Embryonic facial prominence (tissue), 1 donor: ENCODE data around the gene NCBP3.

Source experiments
- DNase-seq: peaks from one replicate; pipeline ENCODE4 v3.0.0-alpha.2; 2016; ENCODE audit errors: extremely low spot score

Gene NCBP3, protein sequence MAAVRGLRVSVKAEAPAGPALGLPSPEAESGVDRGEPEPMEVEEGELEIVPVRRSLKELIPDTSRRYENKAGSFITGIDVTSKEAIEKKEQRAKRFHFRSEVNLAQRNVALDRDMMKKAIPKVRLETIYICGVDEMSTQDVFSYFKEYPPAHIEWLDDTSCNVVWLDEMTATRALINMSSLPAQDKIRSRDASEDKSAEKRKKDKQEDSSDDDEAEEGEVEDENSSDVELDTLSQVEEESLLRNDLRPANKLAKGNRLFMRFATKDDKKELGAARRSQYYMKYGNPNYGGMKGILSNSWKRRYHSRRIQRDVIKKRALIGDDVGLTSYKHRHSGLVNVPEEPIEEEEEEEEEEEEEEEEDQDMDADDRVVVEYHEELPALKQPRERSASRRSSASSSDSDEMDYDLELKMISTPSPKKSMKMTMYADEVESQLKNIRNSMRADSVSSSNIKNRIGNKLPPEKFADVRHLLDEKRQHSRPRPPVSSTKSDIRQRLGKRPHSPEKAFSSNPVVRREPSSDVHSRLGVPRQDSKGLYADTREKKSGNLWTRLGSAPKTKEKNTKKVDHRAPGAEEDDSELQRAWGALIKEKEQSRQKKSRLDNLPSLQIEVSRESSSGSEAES

DNA sequence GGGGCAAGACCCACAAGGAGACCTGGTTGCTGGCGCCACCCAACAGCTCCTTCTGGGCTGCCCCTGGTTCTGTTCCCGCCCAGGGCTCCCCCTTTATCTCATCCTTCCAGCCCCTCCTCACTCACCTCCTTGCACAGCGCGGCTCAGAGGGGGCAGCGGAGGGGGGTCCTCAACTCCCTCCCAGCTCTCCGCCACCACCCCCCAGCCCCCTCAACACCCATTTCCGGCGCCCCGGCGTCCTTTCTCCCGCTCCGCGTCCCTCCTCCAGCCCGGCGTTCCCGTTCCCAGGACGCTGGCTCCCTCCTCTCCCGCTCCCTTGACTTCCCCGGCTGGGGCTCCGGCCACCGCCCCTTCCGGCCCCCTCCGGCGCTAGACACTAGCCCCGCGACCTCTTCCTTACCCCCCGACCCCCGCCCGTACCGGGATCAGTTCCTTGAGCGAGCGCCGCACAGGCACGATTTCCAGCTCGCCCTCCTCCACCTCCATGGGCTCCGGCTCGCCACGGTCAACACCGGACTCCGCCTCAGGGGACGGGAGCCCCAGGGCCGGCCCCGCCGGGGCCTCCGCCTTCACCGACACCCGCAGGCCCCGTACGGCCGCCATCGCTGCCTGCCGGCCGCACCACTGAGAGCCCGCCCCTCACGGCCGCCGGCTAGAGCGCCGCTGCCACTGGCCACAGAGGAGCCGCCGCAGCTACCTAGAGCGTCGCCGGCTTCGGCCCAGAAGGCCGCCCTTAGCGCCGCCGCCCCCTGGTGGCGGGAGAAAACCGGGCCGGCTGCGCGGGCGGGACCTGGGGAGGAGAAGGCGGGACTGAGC lies at the start of gene NCBP3:
Gene NCBP3 (minus strand): TSS at position 626 of the 816 bp plus-strand sequence. CDS start 23 bp downstream, at position 603.
- DNase-seq, result peak; percentile 84

DNA sequence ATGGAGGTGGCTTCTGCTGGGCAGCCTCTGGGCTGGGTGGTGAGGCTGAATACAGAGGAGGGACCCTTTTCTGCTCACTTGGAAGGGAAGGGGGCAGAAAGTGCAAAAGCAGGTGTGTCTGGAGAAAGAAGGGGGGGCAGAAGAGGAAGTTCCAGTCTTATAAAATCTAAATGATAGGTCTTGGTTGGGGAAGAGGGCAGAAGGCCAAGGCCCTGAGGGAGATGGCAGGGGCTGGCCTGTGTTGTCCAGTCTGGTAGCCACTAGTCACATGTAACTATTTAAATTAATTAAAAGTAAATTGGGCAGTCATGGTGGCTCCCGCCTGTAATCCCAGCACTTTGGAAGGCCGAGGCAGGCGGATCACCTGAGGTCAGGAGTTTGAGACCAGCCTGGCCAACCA lies 49.3 kb upstream of the NCBP3 start:
- DNase-seq, result no peak

DNA sequence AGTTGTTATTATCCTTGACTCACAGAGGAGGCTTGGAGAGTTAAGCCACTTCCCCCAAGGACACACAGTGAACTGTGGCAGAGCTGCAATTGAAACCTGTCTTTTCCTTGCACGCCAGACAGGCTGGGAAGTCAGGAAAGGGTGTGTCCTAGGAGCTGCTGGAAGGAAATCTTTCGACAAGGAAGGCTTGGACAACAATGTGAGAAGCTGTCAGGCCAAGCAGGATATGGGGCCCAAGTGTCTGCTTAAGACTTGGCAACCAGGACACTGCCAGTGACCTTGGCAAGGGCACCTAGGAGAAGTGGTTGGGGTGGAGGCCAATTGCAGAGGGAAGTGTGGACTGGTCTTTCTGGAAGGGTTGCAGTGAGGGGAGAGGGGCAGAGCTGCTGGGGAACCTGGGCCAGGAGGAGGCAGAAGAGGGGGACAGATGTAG lies 48.9 kb upstream of the NCBP3 start:
- DNase-seq, result no peak

DNA sequence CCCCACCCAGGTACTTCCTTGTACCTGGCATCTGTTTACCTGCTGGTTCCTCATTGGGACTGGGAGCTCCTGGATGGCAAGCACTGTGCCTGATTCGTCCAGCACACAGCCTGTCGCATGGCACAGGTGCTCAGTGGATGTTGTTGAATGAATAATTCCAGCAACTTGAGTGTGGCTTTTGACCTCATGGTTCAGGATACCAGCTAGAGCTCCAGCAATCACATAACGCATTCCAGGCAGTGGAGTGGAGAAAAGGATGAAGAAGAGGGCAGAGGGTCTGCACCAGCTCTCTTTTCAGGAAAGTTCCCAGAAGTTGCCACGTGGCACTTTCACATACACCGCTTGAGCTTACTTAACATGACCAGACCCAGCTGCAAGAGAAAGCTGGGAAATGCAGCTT lies 48.1 kb upstream of the NCBP3 start:
- DNase-seq, result no peak

DNA sequence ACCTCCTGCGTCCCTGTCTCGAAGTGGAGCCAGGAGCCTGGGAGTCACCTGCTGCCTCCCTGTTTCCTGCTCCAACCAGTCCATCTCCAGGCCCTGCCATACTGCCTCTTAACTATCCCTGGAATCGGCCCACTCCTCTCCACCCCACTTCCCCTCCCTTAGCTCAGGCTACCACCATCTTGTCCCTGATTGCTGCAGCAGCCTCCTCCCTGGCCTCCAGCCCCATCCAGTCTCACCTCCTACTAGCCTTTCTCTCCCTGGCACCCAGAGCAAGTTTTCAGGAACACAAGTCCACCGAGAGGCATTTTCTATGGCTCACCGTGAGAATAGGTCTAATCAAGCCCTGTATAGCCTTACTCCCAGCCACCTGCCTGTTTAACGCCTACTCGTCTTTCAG lies 47.7 kb upstream of the NCBP3 start:
- no peak for DNase-seq

DNA sequence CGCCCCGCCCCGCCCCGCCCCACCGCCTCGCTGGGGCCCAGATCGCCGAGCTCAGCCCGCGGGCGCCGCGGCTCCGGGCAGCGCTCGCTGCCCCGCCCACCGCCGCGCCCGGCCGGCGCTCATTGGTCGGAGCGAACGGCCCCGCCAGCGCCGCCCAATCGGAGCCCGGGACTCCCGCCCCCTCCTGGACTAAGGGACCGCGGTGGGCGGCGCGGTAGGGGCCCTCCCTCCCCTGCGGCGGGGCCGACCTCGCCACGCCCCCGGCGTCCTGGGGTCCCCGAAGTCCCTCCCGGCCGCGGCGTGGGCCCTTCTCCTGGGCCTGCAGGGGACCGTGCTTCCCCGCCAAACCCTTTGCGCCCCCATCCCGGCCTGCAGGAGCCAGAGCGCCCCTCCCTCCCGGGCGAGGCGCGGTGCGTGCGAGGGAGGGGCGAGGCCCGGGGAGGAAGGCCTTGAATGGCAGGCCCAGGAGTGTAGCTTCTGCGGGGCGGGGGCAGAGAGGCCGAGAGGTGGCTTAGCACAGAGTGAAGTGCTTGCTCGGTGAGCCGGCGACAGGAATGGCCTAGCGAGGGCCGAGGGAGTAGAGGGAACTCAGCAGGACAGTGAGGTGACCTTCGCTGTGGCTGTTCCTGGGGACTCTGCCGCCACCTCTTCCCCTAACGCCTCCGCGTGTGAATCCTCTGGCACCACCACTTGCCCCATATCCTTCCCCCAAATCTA lies 47.1 kb upstream of the NCBP3 start, which contains the start of gene CAMKK1:
Gene CAMKK1 (minus strand): TSS at position 51 of the 717 bp plus-strand sequence. CDS start 7,366 bp downstream, outside the sequence.
- DNase-seq, result no peak

DNA sequence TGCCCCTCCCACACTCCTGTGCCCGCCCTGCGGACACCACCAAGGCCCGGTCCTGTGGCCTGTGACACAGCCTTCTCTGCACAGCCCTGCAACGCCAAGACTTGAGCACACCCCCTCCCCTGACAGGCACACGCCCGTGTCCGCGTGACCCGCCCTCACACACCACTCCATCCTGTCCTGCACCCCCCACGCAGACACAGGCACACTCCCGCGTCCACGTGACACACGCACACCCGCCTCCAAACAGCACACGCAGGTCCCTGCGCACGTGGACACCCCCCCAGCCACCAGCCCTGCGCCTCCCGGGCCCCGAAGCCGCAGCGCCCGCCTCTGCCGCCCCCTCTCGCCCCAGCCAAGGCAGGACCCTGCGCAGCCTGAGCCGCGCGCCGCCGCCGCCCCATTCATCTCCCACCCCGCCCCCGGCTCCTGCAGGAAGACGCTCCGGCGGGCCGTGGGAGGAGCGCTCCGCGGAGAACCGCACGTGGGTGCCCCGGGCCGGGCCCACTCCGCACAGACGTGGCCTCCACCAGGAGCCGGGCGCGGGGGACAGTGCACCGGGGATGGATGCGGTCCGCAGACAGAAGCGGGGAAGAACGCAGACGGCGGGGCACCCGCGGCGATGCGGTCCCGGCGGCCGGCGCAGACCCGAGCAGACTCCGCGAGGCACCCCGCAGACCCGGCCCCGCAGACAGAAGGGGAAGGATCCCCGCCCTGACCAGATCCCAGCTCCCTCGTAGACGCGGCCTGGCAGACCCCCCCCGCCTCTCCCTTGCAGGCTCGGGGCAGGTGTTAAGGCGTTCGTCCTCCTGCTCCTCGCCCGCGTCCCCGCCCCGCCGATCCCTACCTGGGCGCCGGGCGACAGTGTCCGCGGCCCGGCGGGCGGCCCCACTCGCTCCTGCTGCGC lies 46.3 kb upstream of the NCBP3 start:
- DNase-seq, result no peak

DNA sequence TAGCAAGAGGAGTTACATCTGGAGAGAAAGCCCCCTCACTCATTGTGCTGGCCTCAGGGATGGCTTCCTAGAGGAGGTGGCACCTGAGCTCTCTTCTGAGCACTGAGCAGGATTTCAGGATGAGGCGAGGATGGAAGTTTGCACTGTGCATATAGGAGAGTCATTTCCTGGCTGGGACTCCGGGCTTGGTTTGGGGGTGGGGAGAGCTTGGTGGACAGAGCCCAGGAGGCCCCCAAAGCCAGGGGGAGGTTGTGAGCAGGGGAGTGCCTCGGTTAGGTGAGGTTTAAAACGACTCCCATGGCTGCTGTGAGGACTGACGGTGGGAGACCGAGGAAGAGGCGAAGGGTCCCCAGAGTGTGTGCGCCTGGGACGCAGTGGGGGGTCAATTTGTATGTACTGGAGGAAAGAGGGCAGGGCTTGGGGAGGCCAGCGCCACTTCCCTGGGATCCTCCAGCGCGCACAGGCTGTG lies 45.6 kb upstream of the NCBP3 start:
- DNase-seq, result no peak

DNA sequence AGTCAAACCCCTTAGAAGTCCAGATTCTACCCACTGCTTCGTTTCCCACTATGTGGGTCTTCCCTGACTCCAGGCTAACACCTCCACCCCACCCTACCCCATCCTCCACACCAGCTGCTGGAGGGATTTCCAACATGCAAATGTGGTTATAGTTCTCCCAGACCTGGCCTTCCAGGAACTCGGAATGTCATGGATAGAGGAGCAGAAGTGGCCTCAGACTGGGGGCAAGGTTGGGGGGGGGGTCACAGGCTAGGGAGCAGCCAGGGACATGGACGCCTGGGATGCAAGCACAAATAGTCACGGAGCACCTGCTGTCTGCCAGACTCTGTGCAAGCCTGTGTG lies 44.8 kb upstream of the NCBP3 start:
- DNase-seq, result no peak

DNA sequence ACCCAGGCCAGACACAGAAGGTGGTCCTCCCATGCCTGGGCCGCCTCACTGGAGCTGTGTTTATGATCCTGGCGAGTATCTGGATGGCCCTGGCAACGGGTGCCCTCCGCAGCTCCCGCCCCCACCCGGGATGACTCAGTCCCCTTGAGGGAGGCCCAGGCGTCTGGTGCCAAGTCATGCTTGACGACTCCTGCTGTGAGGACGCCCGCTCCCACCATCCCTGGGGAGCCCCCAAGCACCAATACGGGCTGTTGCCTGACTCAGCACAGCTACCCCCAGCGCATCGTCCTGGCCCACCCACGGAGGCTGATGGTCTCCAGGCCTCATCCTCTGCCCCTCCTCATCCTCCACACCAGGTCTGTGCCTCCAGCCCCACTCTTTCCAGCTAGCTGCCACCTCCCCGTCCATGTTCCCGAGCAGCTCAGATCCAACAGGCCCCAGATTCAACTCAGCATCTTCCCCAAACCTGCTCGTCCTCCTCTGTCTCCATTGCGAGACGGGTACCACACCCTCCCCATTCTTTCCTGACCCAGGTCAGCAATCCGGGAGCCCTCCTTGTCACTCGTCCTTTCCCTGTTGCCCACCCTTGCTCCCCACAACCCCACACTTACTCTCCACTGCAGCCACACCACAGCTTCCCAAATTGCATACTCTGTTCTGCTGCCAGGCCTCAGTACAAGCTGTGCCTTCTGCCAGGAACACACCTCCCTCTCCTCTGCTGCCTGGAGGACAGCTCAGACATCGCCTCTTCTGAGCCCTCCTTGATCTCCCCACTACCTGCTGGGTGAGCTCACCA lies 44.2 kb upstream of the NCBP3 start:
- DNase-seq, result no peak

DNA sequence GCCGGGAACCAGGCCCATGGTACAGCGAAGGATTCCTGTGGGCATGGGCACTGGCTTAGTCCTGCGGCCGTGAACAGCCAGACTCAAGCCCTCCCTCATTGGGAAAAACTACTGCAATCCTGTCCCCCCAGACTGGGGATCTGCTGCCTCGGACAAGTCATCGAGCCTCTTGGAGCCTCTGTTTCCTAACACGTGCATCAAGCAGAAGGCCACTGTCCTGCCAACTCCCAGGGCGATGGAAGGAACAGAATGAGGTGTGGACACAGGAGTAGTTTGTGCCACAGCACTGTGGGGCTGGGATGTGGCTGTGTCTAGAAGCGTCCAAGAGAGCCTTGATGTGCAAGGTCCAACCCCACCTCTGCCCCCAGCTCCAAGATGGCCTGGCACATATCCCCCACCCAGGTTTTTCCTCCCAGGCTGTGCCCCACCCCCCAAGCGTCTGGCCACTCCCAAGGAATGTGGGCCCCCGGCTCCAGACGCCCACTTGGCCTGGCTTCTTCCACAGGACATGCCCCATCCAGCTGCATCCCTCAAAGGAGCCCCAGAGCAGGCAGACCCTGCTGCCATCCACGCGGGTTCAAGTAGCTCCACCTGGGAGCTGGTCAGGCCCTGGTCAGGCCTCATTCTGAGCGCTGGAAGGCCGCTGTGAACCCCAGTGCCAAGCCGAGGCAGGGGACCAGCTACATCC lies 43.4 kb upstream of the NCBP3 start:
- DNase-seq, result no peak

DNA sequence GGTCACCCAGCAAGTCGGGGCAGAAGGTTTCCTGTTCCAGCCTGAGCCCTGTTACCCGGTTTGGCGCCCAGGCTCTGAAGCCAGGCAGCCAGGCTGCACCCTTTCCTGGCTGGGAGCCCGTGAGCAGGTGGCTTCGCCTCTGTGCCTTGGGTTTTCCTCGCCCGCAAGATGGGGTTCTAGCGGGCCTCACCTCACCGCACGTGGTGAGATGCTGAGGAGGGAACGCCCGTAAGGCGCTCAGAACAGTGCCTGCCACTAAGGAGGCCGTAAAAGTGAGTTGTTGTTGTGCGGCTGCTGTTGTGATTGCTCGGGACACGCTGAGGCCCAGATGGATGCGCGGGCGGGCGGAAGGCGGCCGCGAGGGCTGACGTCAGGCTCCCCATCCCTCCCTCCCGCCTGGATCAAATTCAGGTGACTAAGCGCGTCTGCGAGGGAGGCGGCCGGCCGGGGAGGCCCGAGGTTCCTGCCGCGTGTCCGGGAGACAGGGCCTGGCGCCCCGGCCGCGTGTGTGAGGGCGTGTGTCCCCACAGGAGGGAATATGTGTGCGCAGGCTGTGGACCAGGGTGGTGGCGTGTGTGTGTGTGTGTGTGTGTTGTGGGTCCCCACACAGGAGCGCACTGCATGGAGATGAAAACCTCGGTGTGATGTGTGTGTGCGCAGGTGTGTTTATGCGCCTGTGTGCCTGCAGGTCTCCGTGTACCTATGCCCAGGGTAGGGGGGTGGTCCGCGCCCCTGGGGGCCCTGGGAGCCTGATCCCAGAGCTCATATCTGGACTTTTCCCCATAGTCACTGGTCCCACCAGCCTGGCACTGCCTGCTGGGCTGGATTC lies 42.5 kb upstream of the NCBP3 start:
- DNase-seq, result peak; percentile 29

DNA sequence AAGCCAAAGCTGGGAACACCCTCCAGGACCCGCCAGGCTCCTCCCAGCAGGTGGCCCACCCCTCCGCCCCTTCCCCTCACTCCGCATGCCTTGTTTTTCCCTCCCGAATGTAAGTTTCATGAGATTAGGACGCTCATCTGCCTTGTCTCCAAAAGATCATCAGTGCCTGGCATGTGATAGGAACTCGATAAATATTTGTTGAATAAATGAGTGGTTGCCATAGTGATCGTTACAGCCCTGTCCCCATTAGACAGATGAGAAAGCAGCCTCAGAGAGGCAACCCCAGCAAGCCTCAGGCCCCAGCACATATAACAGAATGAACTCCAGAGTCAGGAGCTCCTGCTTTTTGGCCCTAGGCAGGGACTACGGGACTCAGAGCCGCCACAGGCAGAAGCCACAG lies 41.8 kb upstream of the NCBP3 start:
- DNase-seq, result no peak

DNA sequence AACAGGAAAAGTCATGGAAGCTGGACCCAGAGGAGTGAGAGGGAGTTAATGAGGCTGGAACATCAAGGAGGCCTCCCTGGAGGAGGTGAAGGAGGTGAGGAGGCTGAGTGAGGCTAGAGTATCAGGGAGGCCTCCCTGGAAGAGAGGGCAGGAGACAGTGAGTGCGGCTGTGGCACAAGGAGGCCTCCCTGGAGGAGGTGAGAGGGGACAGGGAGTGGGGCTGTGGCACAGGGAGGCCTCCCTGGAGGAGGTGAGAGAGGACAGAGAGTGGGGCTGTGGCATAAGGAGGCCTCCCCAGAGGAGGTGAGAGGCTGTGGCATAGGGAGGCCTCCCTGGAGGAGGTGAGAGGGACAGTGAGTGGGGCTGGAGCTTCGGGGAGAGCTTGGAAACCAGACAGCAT lies 41.3 kb upstream of the NCBP3 start:
- no peak for DNase-seq

DNA sequence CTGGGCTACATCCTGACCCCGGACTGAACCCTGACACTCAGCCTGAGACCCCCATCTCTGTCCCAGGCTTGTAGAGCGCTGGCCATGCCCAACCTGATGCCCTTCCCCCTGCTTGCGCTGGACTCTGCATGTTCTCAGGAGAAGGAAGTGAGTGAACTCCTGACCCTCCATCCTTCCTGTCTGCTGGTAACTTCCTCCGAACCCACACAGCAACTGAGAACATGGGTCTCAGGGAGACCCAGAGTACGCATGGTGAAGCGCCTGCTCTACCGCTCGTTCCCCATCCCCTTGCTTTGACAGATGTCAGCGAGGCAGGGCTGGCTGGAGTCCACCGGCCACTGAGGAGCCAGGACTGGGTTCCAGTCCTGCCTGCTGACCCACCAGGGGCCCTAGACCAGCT lies 40.7 kb upstream of the NCBP3 start:
- no peak for DNase-seq

DNA sequence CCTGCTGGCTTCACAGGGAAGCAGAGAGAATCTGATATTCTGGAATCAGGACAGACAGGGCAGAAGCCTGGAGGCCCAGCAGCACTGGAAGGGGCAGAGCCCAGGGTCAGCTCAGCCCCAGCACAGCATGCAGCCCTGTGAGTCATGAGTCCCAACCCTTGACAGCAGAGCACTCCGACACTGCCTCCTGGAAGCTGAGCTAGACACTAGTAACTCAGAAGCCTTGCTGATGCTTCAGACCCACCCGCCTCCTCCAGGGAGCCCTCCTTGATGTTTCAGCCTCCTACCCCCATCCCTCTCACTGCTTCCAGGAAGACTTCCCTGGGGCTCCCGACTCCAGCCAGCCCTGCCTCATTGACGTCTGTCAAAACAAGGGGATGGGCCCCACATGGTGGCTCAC lies 39.9 kb upstream of the NCBP3 start:
- DNase-seq, result no peak

DNA sequence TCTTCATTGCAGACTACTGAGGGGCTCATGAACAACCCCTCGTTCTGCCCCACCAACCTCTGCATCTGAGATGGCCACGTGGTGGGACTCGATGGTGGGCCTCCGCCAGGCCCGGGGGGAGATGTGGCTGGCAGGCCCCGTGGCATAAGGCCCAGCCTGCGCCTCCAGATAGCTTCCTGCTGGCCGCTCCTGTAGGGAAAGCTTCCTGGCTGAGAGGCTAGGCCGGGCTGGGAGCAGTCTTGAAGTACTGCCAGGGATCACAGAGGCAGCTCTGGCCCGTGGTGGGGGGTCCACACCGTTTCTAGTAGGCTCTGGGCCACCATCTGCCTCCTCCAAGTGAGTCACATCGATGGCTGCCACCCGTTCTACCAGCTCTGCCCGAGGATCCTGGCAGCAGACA lies 39.2 kb upstream of the NCBP3 start:
- no peak for DNase-seq

DNA sequence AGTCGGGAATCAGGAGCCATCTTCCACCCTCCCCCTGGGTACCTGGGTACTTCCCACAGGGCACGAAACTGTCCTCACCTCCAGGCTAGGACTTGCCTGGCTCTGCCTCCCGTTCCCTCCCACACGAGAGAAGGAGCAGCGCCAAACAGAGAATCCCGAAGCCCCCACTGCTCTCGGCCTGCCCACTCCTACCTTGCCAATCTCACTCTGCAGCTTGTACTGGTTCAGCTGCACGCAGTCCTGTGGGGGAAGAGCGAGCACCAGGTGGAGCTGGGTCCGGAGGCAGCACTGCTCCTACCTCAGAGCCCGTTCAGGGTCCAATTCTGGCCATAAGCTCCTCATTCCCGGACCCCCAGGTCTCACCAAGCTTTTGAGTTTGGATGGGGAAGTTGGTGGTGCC lies 38.1 kb upstream of the NCBP3 start:
- DNase-seq, result no peak
